H1 (cell line): Measurements from ENCODE around the gene CEP128.

Source experiments
- BACH1 ChIP-seq: IDR thresholded peaks from 2 replicates; pipeline ENCODE4 v1.6.1; 2012; ENCODE audit warnings: low read length, improper control_type of control experiment
- FOSL1 ChIP-seq: IDR thresholded peaks from 2 replicates; pipeline ENCODE4 v1.6.1; 2011; ENCODE audit warnings: mild to moderate bottlenecking, low read depth, low read length, moderate library complexity; ENCODE audit not compliant: insufficient read depth
- POLR2A ChIP-seq, 2 experiments: IDR thresholded peaks; 1 replicate in 1 of 2; 2 replicates in 1 of 2; pipeline ENCODE4 v1.6.1; 2011; ENCODE audit warnings: low read depth in 2 of 2, low read length in 2 of 2, mild to moderate bottlenecking in 2 of 2; ENCODE audit errors: control extremely low read depth in 1 of 2
- POLR2AphosphoS5 ChIP-seq: IDR thresholded peaks from 2 replicates; pipeline ENCODE4 v1.6.1; 2011; ENCODE audit warnings: low read depth, low read length
- SIX5 ChIP-seq: IDR thresholded peaks from 2 replicates; pipeline ENCODE4 v1.6.1; 2011; ENCODE audit warnings: mild to moderate bottlenecking, low read depth, low read length
- SRF ChIP-seq: IDR thresholded peaks from 2 replicates; pipeline ENCODE4 v1.6.1; 2011; ENCODE audit warnings: mild to moderate bottlenecking, low read depth, low read length, moderate library complexity
- SUZ12 ChIP-seq: fragments of 200-600 bp; sonication (generic); IDR thresholded peaks from 2 replicates; pipeline ENCODE4 v1.6.1; 2012; ENCODE audit warnings: mild to moderate bottlenecking, inconsistent platforms, low read length, moderate library complexity, mixed read lengths
- TCF12 ChIP-seq: IDR thresholded peaks from 2 replicates; pipeline ENCODE4 v1.6.1; 2011; ENCODE audit warnings: low read depth, mild to moderate bottlenecking, low read length
- ZNF274 ChIP-seq: IDR thresholded peaks from 2 replicates; pipeline ENCODE4 v1.7.0; 2012; ENCODE audit warnings: low read length, borderline replicate concordance; ENCODE audit errors: extremely low read depth
- TF ChIP-seq, protein P1 (sequence below), 3 experiments: IDR thresholded peaks; 1 replicate in 2 of 3; 2 replicates in 1 of 3; pipeline versions ENCODE4 v1.5.1 to v1.6.1; 2011; ENCODE audit warnings: low read length in 3 of 3, mild to moderate bottlenecking in 3 of 3, inconsistent platforms in 2 of 3, low read depth in 1 of 3, moderate library complexity in 1 of 3; ENCODE audit not compliant: insufficient read depth in 1 of 3; ENCODE audit errors: control extremely low read depth in 1 of 3
- TF ChIP-seq, protein P2 (sequence below): IDR thresholded peaks from 2 replicates; pipeline ENCODE4 v1.6.1; 2012; ENCODE audit warnings: inconsistent platforms
- TF ChIP-seq, protein P3 (sequence below): fragments of 300-600 bp; sonication (generic); IDR thresholded peaks from 2 replicates; pipeline ENCODE4 v1.7.1; 2012; ENCODE audit warnings: low read length, moderate library complexity, mild to moderate bottlenecking, inconsistent platforms; ENCODE audit not compliant: insufficient replicate concordance

DNA sequence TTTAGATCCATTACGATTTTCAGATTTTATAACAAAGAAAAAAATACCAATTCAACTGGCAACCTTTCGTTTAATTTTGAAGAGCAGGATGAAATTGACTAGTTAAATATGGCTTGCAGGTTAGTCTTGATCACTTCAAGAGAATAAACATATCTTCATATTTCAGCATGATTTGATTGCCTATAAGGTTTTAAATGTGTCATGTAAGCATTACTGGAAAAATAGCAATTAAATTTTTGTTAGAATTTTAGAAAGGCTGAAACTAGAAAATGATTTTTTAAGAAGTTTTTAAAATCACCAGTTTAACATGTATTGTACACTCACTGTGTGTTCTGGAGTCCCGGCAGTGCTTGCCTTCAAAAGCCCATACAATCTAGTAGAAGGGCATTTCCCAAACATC, 420.1 kb downstream of the CEP128 start:
- TF ChIP-seq, protein P1, sequence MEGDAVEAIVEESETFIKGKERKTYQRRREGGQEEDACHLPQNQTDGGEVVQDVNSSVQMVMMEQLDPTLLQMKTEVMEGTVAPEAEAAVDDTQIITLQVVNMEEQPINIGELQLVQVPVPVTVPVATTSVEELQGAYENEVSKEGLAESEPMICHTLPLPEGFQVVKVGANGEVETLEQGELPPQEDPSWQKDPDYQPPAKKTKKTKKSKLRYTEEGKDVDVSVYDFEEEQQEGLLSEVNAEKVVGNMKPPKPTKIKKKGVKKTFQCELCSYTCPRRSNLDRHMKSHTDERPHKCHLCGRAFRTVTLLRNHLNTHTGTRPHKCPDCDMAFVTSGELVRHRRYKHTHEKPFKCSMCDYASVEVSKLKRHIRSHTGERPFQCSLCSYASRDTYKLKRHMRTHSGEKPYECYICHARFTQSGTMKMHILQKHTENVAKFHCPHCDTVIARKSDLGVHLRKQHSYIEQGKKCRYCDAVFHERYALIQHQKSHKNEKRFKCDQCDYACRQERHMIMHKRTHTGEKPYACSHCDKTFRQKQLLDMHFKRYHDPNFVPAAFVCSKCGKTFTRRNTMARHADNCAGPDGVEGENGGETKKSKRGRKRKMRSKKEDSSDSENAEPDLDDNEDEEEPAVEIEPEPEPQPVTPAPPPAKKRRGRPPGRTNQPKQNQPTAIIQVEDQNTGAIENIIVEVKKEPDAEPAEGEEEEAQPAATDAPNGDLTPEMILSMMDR (IDR thresholded peaks at IDR 0.05; ENCODE audit: control extremely low read depth in 1 of 3, insufficient read depth in 1 of 3, low read depth in 1 of 3, low read length in 3 of 3): no peak
- no peak for TF ChIP-seq BACH1
- no peak for TF ChIP-seq ZNF274
- TF ChIP-seq SUZ12: no peak
- TF ChIP-seq FOSL1: no peak
- TF ChIP-seq POLR2A (IDR thresholded peaks at IDR 0.05; ENCODE audit: control extremely low read depth in 1 of 2, low read depth in 2 of 2, low read length in 2 of 2): no peak
- TF ChIP-seq POLR2AphosphoS5: no peak
- no peak for TF ChIP-seq TCF12
- TF ChIP-seq, protein P2, sequence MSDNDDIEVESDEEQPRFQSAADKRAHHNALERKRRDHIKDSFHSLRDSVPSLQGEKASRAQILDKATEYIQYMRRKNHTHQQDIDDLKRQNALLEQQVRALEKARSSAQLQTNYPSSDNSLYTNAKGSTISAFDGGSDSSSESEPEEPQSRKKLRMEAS: no peak
- no peak for TF ChIP-seq SRF
- TF ChIP-seq, protein P3, sequence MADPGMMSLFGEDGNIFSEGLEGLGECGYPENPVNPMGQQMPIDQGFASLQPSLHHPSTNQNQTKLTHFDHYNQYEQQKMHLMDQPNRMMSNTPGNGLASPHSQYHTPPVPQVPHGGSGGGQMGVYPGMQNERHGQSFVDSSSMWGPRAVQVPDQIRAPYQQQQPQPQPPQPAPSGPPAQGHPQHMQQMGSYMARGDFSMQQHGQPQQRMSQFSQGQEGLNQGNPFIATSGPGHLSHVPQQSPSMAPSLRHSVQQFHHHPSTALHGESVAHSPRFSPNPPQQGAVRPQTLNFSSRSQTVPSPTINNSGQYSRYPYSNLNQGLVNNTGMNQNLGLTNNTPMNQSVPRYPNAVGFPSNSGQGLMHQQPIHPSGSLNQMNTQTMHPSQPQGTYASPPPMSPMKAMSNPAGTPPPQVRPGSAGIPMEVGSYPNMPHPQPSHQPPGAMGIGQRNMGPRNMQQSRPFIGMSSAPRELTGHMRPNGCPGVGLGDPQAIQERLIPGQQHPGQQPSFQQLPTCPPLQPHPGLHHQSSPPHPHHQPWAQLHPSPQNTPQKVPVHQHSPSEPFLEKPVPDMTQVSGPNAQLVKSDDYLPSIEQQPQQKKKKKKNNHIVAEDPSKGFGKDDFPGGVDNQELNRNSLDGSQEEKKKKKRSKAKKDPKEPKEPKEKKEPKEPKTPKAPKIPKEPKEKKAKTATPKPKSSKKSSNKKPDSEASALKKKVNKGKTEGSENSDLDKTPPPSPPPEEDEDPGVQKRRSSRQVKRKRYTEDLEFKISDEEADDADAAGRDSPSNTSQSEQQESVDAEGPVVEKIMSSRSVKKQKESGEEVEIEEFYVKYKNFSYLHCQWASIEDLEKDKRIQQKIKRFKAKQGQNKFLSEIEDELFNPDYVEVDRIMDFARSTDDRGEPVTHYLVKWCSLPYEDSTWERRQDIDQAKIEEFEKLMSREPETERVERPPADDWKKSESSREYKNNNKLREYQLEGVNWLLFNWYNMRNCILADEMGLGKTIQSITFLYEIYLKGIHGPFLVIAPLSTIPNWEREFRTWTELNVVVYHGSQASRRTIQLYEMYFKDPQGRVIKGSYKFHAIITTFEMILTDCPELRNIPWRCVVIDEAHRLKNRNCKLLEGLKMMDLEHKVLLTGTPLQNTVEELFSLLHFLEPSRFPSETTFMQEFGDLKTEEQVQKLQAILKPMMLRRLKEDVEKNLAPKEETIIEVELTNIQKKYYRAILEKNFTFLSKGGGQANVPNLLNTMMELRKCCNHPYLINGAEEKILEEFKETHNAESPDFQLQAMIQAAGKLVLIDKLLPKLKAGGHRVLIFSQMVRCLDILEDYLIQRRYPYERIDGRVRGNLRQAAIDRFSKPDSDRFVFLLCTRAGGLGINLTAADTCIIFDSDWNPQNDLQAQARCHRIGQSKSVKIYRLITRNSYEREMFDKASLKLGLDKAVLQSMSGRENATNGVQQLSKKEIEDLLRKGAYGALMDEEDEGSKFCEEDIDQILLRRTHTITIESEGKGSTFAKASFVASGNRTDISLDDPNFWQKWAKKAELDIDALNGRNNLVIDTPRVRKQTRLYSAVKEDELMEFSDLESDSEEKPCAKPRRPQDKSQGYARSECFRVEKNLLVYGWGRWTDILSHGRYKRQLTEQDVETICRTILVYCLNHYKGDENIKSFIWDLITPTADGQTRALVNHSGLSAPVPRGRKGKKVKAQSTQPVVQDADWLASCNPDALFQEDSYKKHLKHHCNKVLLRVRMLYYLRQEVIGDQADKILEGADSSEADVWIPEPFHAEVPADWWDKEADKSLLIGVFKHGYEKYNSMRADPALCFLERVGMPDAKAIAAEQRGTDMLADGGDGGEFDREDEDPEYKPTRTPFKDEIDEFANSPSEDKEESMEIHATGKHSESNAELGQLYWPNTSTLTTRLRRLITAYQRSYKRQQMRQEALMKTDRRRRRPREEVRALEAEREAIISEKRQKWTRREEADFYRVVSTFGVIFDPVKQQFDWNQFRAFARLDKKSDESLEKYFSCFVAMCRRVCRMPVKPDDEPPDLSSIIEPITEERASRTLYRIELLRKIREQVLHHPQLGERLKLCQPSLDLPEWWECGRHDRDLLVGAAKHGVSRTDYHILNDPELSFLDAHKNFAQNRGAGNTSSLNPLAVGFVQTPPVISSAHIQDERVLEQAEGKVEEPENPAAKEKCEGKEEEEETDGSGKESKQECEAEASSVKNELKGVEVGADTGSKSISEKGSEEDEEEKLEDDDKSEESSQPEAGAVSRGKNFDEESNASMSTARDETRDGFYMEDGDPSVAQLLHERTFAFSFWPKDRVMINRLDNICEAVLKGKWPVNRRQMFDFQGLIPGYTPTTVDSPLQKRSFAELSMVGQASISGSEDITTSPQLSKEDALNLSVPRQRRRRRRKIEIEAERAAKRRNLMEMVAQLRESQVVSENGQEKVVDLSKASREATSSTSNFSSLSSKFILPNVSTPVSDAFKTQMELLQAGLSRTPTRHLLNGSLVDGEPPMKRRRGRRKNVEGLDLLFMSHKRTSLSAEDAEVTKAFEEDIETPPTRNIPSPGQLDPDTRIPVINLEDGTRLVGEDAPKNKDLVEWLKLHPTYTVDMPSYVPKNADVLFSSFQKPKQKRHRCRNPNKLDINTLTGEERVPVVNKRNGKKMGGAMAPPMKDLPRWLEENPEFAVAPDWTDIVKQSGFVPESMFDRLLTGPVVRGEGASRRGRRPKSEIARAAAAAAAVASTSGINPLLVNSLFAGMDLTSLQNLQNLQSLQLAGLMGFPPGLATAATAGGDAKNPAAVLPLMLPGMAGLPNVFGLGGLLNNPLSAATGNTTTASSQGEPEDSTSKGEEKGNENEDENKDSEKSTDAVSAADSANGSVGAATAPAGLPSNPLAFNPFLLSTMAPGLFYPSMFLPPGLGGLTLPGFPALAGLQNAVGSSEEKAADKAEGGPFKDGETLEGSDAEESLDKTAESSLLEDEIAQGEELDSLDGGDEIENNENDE: no peak
- no peak for TF ChIP-seq SIX5
